A673 (cell line): ENCODE data around the gene H19.

ENCODE experiments used
- CTCF ChIP-seq: fragments of 300-800, 200-600 bp; sonication (generic); conservative IDR thresholded peaks from 2 replicates; pipeline ENCODE4 v1.5.1; 2017; ENCODE audit warnings: low read depth, mild to moderate bottlenecking, antibody characterized with exemption, low read length, moderate library complexity, mixed read lengths
- EZH2 ChIP-seq: fragments of 200-600 bp; sonication (generic); IDR thresholded peaks from 2 replicates; pipeline ENCODE4 v1.6.1; 2017; ENCODE audit warnings: borderline replicate concordance, low read depth, mild to moderate bottlenecking, mixed read lengths, antibody characterized with exemption, low read length; ENCODE audit not compliant: poor library complexity, severe bottlenecking

- TF ChIP-seq CTCF (no peak), EZH2 (no peak)
These were observed 29.1 kb downstream of the H19 start for GRCh38 chr11:1968454-1969002.
